Peyer's patch (tissue), 4 donors: Measurements from ENCODE around the gene BSX. TPM values are rescaled to one million over a fixed set of nuclear protein-coding genes. Genes with fewer than 3 reads are reported as not detected.
A peak's percentile ranks its signal among the peaks of the same experiment; 100 is the strongest.

Experiments
- DNase-seq, 3 donors: peaks; one replicate each; pipeline ENCODE4 v3.0.0-alpha.2; 2017 to 2019
- H3K27ac ChIP-seq, 4 donors: fragments of 200-600 bp; sonication (generic); one replicate each; pipeline ENCODE4 v1.5.1; 2016 to 2019
- H3K27me3 ChIP-seq, 2 donors: fragments of 200-600 bp; sonication (generic); one replicate each; pipeline ENCODE4 v1.5.1; 2019
- H3K36me3 ChIP-seq, 3 donors: fragments of 200-600 bp; sonication (generic); one replicate each; pipeline ENCODE4 v1.5.1; 2016 to 2019
- H3K4me1 ChIP-seq, 4 donors: fragments of 200-600 bp; sonication (generic); one replicate each; pipeline ENCODE4 v1.5.1; 2016 to 2019
- H3K4me3 ChIP-seq, 4 donors: fragments of 200-600 bp; sonication (generic); 1 replicate in 3 of 4; 2 replicates in 1 of 4; pipeline ENCODE4 v1.5.1; 2016 to 2019; ENCODE audit warnings: mild to moderate bottlenecking in 1 of 4
- H3K9me3 ChIP-seq, 4 donors: fragments of 200-600 bp; sonication (generic); one replicate each; pipeline ENCODE4 v1.5.1; 2016 to 2019; ENCODE audit warnings: mild to moderate bottlenecking in 1 of 4
- CTCF ChIP-seq, 6 experiments: fragments of 450-650 bp in 4 of 6; fragments of 200-600 bp in 2 of 6; sonication (generic) in 1 of 6; IDR thresholded peaks; one replicate each; pipeline ENCODE4 v1.5.1; 2017 to 2019; ENCODE audit warnings: antibody characterized with exemption in 6 of 6, mild to moderate bottlenecking in 3 of 6, moderate library complexity in 1 of 6
- POLR2A ChIP-seq, 2 donors: fragments of 450-650 bp; IDR thresholded peaks; one replicate each; pipeline ENCODE4 v1.5.1; 2017; ENCODE audit warnings: antibody characterized with exemption in 2 of 2, mild to moderate bottlenecking in 2 of 2, moderate library complexity in 2 of 2
- total RNA-seq, 4 donors: library from RNA; depleted of rRNA; stranded (reverse); fragments of >200 nt; gene quantifications; one replicate each; pipeline ENCODE4 v1.1.0, GENCODE V29; 2016

BSX gene
- total RNA-seq, 4 donors from 2014 or later, result not detected

- H3K36me3 ChIP-seq, result no peaks in the 10 kb centered on the region
- no peaks in the 10 kb centered on the region for H3K4me1 ChIP-seq
- DNase-seq, result no peak
- no peaks in the 10 kb centered on the region for H3K27me3 ChIP-seq
- no peak overlapping the region for H3K4me3 ChIP-seq
- H3K27ac ChIP-seq, result no peak overlapping the region
- TF ChIP-seq CTCF (IDR thresholded peaks at IDR 0.05) (no peak), POLR2A (IDR thresholded peaks at IDR 0.05) (no peak)
- no peaks in the 10 kb centered on the region for H3K9me3 ChIP-seq
Measured at GRCh38 chr11:123006860-123007542, 25.4 kb upstream of the BSX start.

GRCh38 chr11:123000721-123001120 is 19.1 kb upstream of the BSX start:
- no peak overlapping the region for H3K4me3 ChIP-seq
- TF ChIP-seq CTCF (IDR thresholded peaks at IDR 0.05), result no peak
- no peak for TF ChIP-seq POLR2A (IDR thresholded peaks at IDR 0.05)
- H3K36me3 ChIP-seq, result no peaks in the 10 kb centered on the region
- DNase-seq, result no peak
- H3K9me3 ChIP-seq, result no peaks in the 10 kb centered on the region
- no peaks in the 10 kb centered on the region for H3K27me3 ChIP-seq
- no peaks in the 10 kb centered on the region for H3K4me1 ChIP-seq
- H3K27ac ChIP-seq, result no peak overlapping the region

- Histone ChIP-seq H3K9me3 (no peaks in the 10 kb centered on the region), H3K4me3 (no peak overlapping the region), H3K27me3 (no peaks in the 10 kb centered on the region), H3K27ac (no peak overlapping the region), H3K4me1 (no peaks in the 10 kb centered on the region), H3K36me3 (no peaks in the 10 kb centered on the region)
- no peak for DNase-seq
- TF ChIP-seq CTCF (IDR thresholded peaks at IDR 0.05) (no peak), POLR2A (IDR thresholded peaks at IDR 0.05) (no peak)
Measured at GRCh38 chr11:122998727-122999366, 17.2 kb upstream of the BSX start.

- no peaks in the 10 kb centered on the region for H3K27me3 ChIP-seq
- no peaks in the 10 kb centered on the region for H3K9me3 ChIP-seq
- H3K27ac ChIP-seq, result no peak overlapping the region
- H3K4me1 ChIP-seq, result no peaks in the 10 kb centered on the region
- no peaks in the 10 kb centered on the region for H3K36me3 ChIP-seq
- no peak for TF ChIP-seq CTCF (IDR thresholded peaks at IDR 0.05)
- no peak for TF ChIP-seq POLR2A (IDR thresholded peaks at IDR 0.05)
- no peak for DNase-seq
- no peak overlapping the region for H3K4me3 ChIP-seq
Measured at GRCh38 chr11:122995526-122995925, 13.9 kb upstream of the BSX start.

GRCh38 chr11:122984186-122985011 is 2.8 kb upstream of the BSX start:
- Histone ChIP-seq H3K36me3 (no peaks in the 10 kb centered on the region), H3K4me1 (peaks cover 0 to 21% (median 0%) of the 10 kb centered on the region in 4 donors), H3K27ac (no peak overlapping the region), H3K27me3 (peaks cover 0 to 45% of the 10 kb centered on the region in 2 donors), H3K9me3 (no peaks in the 10 kb centered on the region), H3K4me3 (peak overlapping the region; percentile 14 to 63 (median 46))
- TF ChIP-seq CTCF (IDR thresholded peaks at IDR 0.05) (no peak), POLR2A (IDR thresholded peaks at IDR 0.05) (no peak)
- no peak for DNase-seq
